GM23248 (cell line): ENCODE measurements around the gene USP38. TPM values are rescaled to one million over a fixed set of nuclear protein-coding genes. Genes with fewer than 3 reads are reported as not detected.

Experiments
- DNase-seq: peaks from one replicate; pipeline ENCODE4 v3.0.0-alpha.2; 2015
- H2AFZ ChIP-seq: fragments of 200-600 bp; sonication (generic); 2 replicates; pipeline ENCODE4 v1.6.1; 2016; ENCODE audit warnings: antibody characterized with exemption
- H3F3A ChIP-seq: fragments of 200-600 bp; sonication (generic); 2 replicates; pipeline ENCODE4 v1.6.1; 2016; ENCODE audit warnings: mild to moderate bottlenecking, antibody characterized with exemption, mixed run types; ENCODE audit not compliant: insufficient read depth
- H3K27ac ChIP-seq: fragments of 200-600 bp; sonication (generic); 2 replicates; pipeline ENCODE4 v1.5.1; 2016; ENCODE audit warnings: mild to moderate bottlenecking
- H3K27me3 ChIP-seq: fragments of 200-600 bp; sonication (generic); replicated peaks from 2 replicates; pipeline ENCODE4 v1.6.1; 2016; ENCODE audit warnings: mild to moderate bottlenecking; ENCODE audit not compliant: insufficient read depth
- H3K36me3 ChIP-seq: fragments of 200-600 bp; sonication (generic); 2 replicates; pipeline ENCODE4 v1.6.1; 2016; ENCODE audit warnings: low read depth, mild to moderate bottlenecking
- H3K4me1 ChIP-seq: fragments of 200-600 bp; sonication (generic); 2 replicates; pipeline ENCODE4 v1.6.1; 2016; ENCODE audit warnings: mild to moderate bottlenecking; ENCODE audit not compliant: insufficient read depth
- H3K4me2 ChIP-seq: fragments of 200-600 bp; sonication (generic); one replicate; pipeline ENCODE4 v1.6.1; 2016; ENCODE audit warnings: mild to moderate bottlenecking; ENCODE audit not compliant: unreplicated experiment
- H3K4me3 ChIP-seq: fragments of 200-600 bp; sonication (generic); 2 replicates; pipeline ENCODE4 v1.5.1; 2016; ENCODE audit warnings: mild to moderate bottlenecking
- H3K79me2 ChIP-seq: fragments of 200-600 bp; sonication (generic); 2 replicates; pipeline ENCODE4 v1.6.1; 2016; ENCODE audit warnings: mild to moderate bottlenecking; ENCODE audit not compliant: insufficient read depth
- H3K9ac ChIP-seq: fragments of 200-600 bp; sonication (generic); 2 replicates; pipeline ENCODE4 v1.6.1; 2016; ENCODE audit warnings: mild to moderate bottlenecking
- H3K9me2 ChIP-seq: fragments of 200-600 bp; sonication (generic); 2 replicates; pipeline ENCODE4 v1.6.1; 2016; ENCODE audit warnings: mixed run types, mild to moderate bottlenecking, moderate library complexity; ENCODE audit not compliant: insufficient read depth
- H3K9me3 ChIP-seq: fragments of 200-600 bp; sonication (generic); one replicate; pipeline ENCODE4 v1.6.1; 2017; ENCODE audit warnings: low read depth
- H4K20me1 ChIP-seq: fragments of 200-600 bp; sonication (generic); 2 replicates; pipeline ENCODE4 v1.6.0; 2016; ENCODE audit not compliant: insufficient read depth
- EZH2 ChIP-seq: fragments of 200-600 bp; sonication (generic); IDR thresholded peaks from 2 replicates; pipeline ENCODE4 v1.6.1; 2018; ENCODE audit warnings: antibody characterized with exemption, mild to moderate bottlenecking; ENCODE audit not compliant: insufficient read depth, poor library complexity, severe bottlenecking
- EZH2phosphoT487 ChIP-seq: fragments of 200-600 bp; sonication (generic); IDR thresholded peaks from 2 replicates; pipeline ENCODE4 v1.6.1; 2018; ENCODE audit warnings: antibody characterized with exemption, moderate library complexity, mild to moderate bottlenecking, low read depth; ENCODE audit not compliant: insufficient read depth
- WGBS, 2 experiments: methylation state at CpG; one replicate each; pipeline ENCODE4 v1.1.6; 2015 to 2017; ENCODE audit warnings: low lambda C conversion rate in 2 of 2, low coverage in 1 of 2; ENCODE audit errors: missing lambda C conversion rate in 2 of 2; 5-methylcytosine and 5-hydroxymethylcytosine counted together
- in situ Hi-C: fragments of 300-500 bp; cut with MboI; formaldehyde crosslinking; loops from 2 replicates; pipeline ENCODE4 v1.15.0; 2020
- polyA plus RNA-seq: library from polyadenylated mRNA; unstranded; fragments of >200 nt; fragmentation: Nextera tagmentation; extraction: Ambion mirVana; gene quantifications from 2 replicates; pipeline ENCODE4 v1.2.1, GENCODE V29; 2016
- total RNA-seq: library from RNA; depleted of rRNA; stranded (reverse); fragments of >200 nt; shearing (Covaris generic); gene quantifications from 2 replicates; pipeline ENCODE4 v1.2.3, GENCODE V29; 2014

The USP38 gene
- total and polyA plus RNA-seq, 2 experiments from 2014 or later, result 9.6 to 19.3 TPM

DNA sequence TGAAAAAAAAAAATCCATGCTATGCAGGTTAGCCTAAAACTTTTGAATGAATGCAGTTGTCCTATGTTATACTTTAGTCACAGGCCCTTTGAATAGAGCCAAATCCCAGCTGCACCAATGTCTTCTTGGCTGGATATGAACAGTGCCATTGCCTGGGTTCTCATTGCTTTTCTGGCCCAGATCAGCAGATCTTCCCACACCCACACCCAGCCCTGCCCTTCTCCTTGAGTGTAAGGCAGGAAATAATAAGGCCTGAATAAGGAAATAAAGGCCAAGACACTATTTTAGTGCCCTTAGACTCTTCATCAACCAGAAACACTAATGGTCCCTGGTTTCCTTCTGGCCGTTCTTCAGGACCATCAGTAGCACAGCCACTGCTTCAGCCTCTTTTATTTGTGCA is 66.6 kb downstream of the USP38 start:
- H3K79me2 ChIP-seq, result no peaks in the 10 kb centered on the region
- WGBS, 2 experiments, result 95 to 97% methylated on average over 1 of the region's 1 CpG
- no peak for DNase-seq
- no peak overlapping the region for H3K4me3 ChIP-seq
- no peak overlapping the region for H3K27ac ChIP-seq
- peaks cover 24% of the 10 kb centered on the region for H3K4me1 ChIP-seq
- H4K20me1 ChIP-seq, result no peaks in the 10 kb centered on the region
- TF ChIP-seq EZH2phosphoT487, result no peak
- TF ChIP-seq EZH2, result no peak
- in situ Hi-C loops, result no loop called here
- peaks cover 20% of the 10 kb centered on the region for H3F3A ChIP-seq
- no peak overlapping the region for H3K4me2 ChIP-seq
- no peaks in the 10 kb centered on the region for H3K9me3 ChIP-seq
- H3K36me3 ChIP-seq, result no peaks in the 10 kb centered on the region
- H3K9ac ChIP-seq, result no peak overlapping the region
- no peaks in the 10 kb centered on the region for H3K9me2 ChIP-seq
- no peak overlapping the region for H2AFZ ChIP-seq
- H3K27me3 ChIP-seq, result no peaks in the 10 kb centered on the region

DNA sequence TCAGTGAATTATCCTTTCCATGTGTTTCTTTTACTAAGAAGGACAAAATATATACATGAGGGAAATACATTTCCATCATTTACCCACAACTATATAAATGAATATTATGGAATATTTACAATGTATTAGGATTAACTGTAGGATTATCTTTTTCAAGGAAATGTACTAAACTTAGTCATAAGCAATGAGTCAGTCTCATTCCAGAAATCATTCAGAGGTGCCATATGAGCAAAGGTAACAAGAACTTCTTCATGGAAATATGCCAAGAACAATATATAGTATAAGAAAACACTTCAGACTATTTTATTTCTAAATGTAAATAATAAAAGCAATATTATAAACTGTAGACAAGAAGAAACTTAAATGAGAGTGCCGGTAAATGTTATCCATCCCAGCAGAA is 67.1 kb downstream of the USP38 start:
- DNase-seq, result peak; percentile 53
- Histone ChIP-seq H3K36me3 (no peaks in the 10 kb centered on the region), H3K4me1 (peaks cover 24% of the 10 kb centered on the region), H2AFZ (no peak overlapping the region), H3K4me2 (no peak overlapping the region), H3K9me2 (no peaks in the 10 kb centered on the region), H3K4me3 (no peak overlapping the region), H4K20me1 (no peaks in the 10 kb centered on the region), H3K79me2 (no peaks in the 10 kb centered on the region), H3K27ac (no peak overlapping the region), H3K27me3 (no peaks in the 10 kb centered on the region), H3K9ac (no peak overlapping the region), H3K9me3 (no peaks in the 10 kb centered on the region), H3F3A (peaks cover 20% of the 10 kb centered on the region)
- in situ Hi-C loops, result no loop called here
- 56 to 63% methylated on average over 1 of the region's 1 CpG for WGBS, 2 experiments
- TF ChIP-seq EZH2, result no peak
- TF ChIP-seq EZH2phosphoT487, result no peak

DNA sequence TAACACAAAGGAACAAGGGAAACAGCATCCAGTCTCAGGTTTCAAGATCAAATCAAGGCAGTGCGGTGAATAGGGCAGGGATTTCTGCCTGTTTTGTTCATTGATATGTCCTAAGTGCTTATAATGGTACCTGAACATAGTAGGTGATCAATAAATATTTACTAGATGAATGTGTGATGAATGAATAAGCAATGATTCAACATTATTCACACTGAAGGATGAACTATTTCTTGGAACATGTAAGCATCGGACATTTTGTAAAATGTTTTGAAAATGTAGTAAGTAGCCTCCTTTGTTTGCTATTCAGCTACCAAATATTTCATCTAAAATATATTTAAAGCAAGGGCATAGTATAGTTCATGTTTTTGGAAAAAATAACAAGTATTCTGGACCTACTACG is 67.8 kb downstream of the USP38 start:
- TF ChIP-seq EZH2 (no peak), EZH2phosphoT487 (no peak)
- no peak overlapping the region for H3K9ac ChIP-seq
- H3K27ac ChIP-seq, result no peak overlapping the region
- H3K36me3 ChIP-seq, result no peaks in the 10 kb centered on the region
- no peaks in the 10 kb centered on the region for H3K27me3 ChIP-seq
- DNase-seq, result no peak
- no peak overlapping the region for H3K4me2 ChIP-seq
- H4K20me1 ChIP-seq, result no peaks in the 10 kb centered on the region
- peaks cover 20% of the 10 kb centered on the region for H3F3A ChIP-seq
- in situ Hi-C loops, result no loop called here
- no peaks in the 10 kb centered on the region for H3K9me2 ChIP-seq
- no peak overlapping the region for H3K4me3 ChIP-seq
- no peak overlapping the region for H2AFZ ChIP-seq
- H3K4me1 ChIP-seq, result peaks cover 24% of the 10 kb centered on the region
- 93 to 97% methylated on average over 3 of the region's 3 CpGs for WGBS, 2 experiments
- H3K79me2 ChIP-seq, result no peaks in the 10 kb centered on the region
- no peaks in the 10 kb centered on the region for H3K9me3 ChIP-seq

DNA sequence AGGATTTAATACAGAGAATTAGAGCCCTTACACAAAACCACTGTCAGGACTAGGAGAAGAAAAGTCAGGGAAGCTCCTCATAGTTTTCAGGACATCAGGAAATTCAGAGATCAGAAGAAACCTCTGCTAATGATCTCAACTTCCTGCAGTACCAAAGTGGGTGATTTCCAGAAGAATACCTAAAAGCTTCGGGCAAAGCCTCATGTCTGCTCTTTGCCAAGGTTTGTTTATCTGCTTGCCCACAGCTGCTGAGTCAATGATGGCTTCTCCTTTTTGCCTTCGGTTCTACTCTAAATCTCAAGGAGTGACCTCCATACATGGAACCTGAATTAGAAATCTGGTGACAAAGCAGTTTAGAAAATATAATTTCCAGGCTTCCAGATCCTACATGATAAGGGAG is 68.4 kb downstream of the USP38 start:
- Histone ChIP-seq H3K27me3 (no peaks in the 10 kb centered on the region), H3K79me2 (no peaks in the 10 kb centered on the region), H3K9ac (no peak overlapping the region), H2AFZ (0 out of 2 replicates have a peak overlapping the region, but pooled peaks have one; percentile 45), H3F3A (peaks cover 20% of the 10 kb centered on the region), H3K9me2 (no peaks in the 10 kb centered on the region), H4K20me1 (no peaks in the 10 kb centered on the region), H3K4me2 (no peak overlapping the region), H3K27ac (no peak overlapping the region), H3K4me1 (peaks cover 24% of the 10 kb centered on the region), H3K9me3 (no peaks in the 10 kb centered on the region), H3K4me3 (no peak overlapping the region), H3K36me3 (no peaks in the 10 kb centered on the region)
- in situ Hi-C loops, result no loop called here
- peak; percentile 10 for DNase-seq
- 80 to 82% methylated on average over 2 of the region's 2 CpGs for WGBS, 2 experiments
- TF ChIP-seq EZH2 (no peak), EZH2phosphoT487 (no peak)
